Brain microvascular endothelial cell (primary cell): ENCODE data around the gene CLDN9.

ENCODE experiments used
- DNase-seq: peaks from one replicate; pipeline ENCODE4 v3.0.0-alpha.2; 2020
- H3K27ac ChIP-seq: fragments of 250-450 bp; sonication (Bioruptor Pico); 2 replicates; pipeline ENCODE4 v1.5.1; 2020; ENCODE audit warnings: mild to moderate bottlenecking, moderate library complexity
- H3K27me3 ChIP-seq: fragments of 250-450 bp; sonication (Bioruptor Pico); replicated peaks from 2 replicates; pipeline ENCODE4 v1.5.1; 2020; ENCODE audit warnings: mild to moderate bottlenecking
- H3K36me3 ChIP-seq: fragments of 250-450 bp; sonication (Bioruptor Pico); replicated peaks from 2 replicates; pipeline ENCODE4 v1.5.1; 2020; ENCODE audit warnings: mild to moderate bottlenecking
- H3K4me3 ChIP-seq: 2 replicates; pipeline ENCODE4 v1.5.1; 2011; ENCODE audit warnings: low read depth, mild to moderate bottlenecking, control low read depth, low read length, moderate library complexity
- in situ Hi-C: cut with HindIII; loops from 2 replicates; pipeline ENCODE4 v1.10.0; 2017; ENCODE audit warnings: low sequenced_read_pairs, low pct_ligation_motif_present
- TF ChIP-seq, protein P1 (sequence below): IDR thresholded peaks from 2 replicates; pipeline ENCODE4 v1.5.1; 2011; ENCODE audit warnings: low read depth, mild to moderate bottlenecking, moderate library complexity, low read length, control low read depth, inconsistent platforms; ENCODE audit errors: missing control alignments

Gene CLDN9

DNA sequence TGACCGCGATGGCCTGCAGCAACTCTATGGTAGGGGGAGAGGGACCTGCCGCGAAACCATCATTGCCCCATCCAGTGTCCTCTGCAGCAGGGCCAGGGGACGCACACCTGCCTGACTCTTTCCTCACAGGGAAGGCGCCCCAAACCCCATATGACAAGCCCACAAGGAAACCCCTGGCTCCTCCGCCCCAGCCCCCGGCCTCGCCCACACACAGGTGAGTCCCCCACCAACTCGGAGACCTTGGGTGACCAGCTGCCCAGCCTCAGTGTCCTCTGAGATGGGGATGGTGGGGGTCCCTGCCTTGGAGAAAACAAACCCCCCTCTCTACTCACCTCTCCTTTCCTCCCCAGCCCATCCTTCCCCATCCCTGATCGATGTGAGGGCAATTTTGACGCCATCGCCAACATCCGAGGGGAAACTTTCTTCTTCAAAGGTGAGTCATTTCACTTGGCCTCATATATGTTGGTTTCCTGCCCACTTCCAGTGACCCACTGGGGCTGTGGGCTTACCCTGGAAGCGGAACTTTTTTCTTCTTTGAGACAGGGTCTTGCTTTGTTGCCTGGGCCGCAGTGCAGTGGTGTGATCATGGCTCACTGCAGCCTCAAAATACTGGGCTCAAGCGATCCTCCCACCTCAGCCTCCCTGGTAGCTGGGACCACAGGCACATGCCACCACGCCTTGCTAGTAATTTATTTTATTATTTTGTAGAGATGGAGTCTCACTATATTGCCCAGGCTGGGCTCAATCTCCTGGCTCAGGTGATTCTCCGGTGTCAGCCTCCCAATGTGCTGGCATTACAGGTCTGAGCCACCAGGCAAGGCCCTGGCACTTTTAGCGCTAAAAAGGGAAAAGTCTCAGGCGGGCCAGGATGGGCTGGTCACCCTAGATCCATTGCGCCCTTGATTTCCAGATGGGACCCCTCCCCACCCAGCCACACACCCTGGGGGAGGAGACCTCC is 44.7 kb downstream of the CLDN9 start:
- in situ Hi-C loops = no loop called here
- TF ChIP-seq, protein P1, sequence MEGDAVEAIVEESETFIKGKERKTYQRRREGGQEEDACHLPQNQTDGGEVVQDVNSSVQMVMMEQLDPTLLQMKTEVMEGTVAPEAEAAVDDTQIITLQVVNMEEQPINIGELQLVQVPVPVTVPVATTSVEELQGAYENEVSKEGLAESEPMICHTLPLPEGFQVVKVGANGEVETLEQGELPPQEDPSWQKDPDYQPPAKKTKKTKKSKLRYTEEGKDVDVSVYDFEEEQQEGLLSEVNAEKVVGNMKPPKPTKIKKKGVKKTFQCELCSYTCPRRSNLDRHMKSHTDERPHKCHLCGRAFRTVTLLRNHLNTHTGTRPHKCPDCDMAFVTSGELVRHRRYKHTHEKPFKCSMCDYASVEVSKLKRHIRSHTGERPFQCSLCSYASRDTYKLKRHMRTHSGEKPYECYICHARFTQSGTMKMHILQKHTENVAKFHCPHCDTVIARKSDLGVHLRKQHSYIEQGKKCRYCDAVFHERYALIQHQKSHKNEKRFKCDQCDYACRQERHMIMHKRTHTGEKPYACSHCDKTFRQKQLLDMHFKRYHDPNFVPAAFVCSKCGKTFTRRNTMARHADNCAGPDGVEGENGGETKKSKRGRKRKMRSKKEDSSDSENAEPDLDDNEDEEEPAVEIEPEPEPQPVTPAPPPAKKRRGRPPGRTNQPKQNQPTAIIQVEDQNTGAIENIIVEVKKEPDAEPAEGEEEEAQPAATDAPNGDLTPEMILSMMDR = no peak
- no peak for DNase-seq
- Histone ChIP-seq H3K36me3 (no peaks in the 10 kb centered on the region), H3K4me3 (peak overlapping the region; percentile 9), H3K27ac (no peak overlapping the region), H3K27me3 (no peaks in the 10 kb centered on the region)

- TF ChIP-seq, protein P1 = peak; percentile 24
- Histone ChIP-seq H3K4me3 (peak overlapping the region; percentile 80), H3K27me3 (no peaks in the 10 kb centered on the region), H3K27ac (no peak overlapping the region), H3K36me3 (no peaks in the 10 kb centered on the region)
- in situ Hi-C loops = no loop called here
- no peak for DNase-seq
These were observed 45.7 kb downstream of the CLDN9 start for GRCh38 chr16:3058139-3059030.

DNA sequence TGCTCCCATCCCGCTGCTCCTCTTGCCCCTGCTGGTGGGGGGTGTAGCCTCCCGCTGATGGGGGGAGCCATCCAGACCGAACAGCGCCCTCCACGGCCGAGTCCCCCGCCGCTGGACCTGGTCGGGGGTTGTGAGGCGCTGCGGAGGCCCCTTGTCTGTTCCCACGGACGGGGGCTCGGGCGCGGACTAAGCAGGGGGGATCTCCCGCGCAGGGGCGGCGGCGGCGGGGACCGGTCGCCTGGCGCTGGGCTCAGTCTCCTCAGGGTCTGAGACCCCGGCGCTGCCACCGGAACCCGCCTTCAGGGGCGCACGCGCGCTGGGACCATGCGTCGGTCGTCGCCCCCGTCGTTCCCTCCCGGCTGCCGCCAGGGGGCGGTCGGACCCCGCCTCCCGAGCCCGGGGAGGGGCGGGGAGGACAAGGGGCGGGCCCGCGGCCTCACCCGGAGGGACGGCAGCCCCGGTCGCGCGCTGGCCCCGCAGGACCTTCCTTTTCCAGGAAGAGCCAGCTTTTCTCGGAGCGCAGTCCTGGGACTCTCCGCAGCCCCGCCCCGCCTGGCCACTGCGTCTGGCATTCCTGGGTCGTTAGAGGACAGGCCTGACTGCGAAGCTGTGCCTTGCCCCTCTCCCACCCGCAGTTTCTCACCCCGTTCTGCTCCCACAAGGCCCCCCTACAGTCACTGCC is 46.5 kb downstream of the CLDN9 start:
- peak overlapping the region; percentile 34 for H3K27ac ChIP-seq
- no peaks in the 10 kb centered on the region for H3K27me3 ChIP-seq
- H3K4me3 ChIP-seq = peak overlapping the region; percentile 80
- no peaks in the 10 kb centered on the region for H3K36me3 ChIP-seq
- DNase-seq = peak; percentile 54
- TF ChIP-seq, protein P1 = peak; percentile 56
- in situ Hi-C loops = no loop called here

- H3K4me3 ChIP-seq = peak overlapping the region; percentile 80
- TF ChIP-seq, protein P1 = no peak
- H3K27ac ChIP-seq = peak overlapping the region; percentile 34
- DNase-seq = no peak
- no peaks in the 10 kb centered on the region for H3K36me3 ChIP-seq
- no peaks in the 10 kb centered on the region for H3K27me3 ChIP-seq
- in situ Hi-C loops = no loop called here
These were observed 47.1 kb downstream of the CLDN9 start for GRCh38 chr16:3059723-3060242.

GRCh38 chr16:3060339-3061127 is 47.8 kb downstream of the CLDN9 start:
- in situ Hi-C loops = no loop called here
- Histone ChIP-seq H3K27ac (no peak overlapping the region), H3K4me3 (no peak overlapping the region), H3K27me3 (no peaks in the 10 kb centered on the region), H3K36me3 (no peaks in the 10 kb centered on the region)
- TF ChIP-seq, protein P1 = no peak
- no peak for DNase-seq
